Mesenchymal stem cell (in vitro differentiated cells and primary cell): ENCODE results near the gene GNG13.

Source experiments
- DNase-seq: peaks from one replicate; pipeline ENCODE4 v3.0.0-alpha.2; 2013
- H2AFZ ChIP-seq: one replicate; pipeline ENCODE4 v1.6.1; 2013; ENCODE audit warnings: low read depth, mild to moderate bottlenecking, control low read depth, inconsistent platforms, low read length, moderate library complexity
- H2AK5ac ChIP-seq: 2 replicates; pipeline ENCODE4 v1.6.1; 2013; ENCODE audit warnings: low read length, moderate library complexity, mild to moderate bottlenecking, inconsistent platforms; ENCODE audit not compliant: severe bottlenecking
- H2BK120ac ChIP-seq: one replicate; pipeline ENCODE4 v1.6.1; 2013; ENCODE audit warnings: low read depth, mild to moderate bottlenecking, inconsistent platforms, low read length, moderate library complexity
- H2BK12ac ChIP-seq, 2 experiments: one replicate each; pipeline ENCODE4 v1.6.1; 2013; ENCODE audit warnings: inconsistent platforms in 2 of 2, low read length in 2 of 2, mild to moderate bottlenecking in 2 of 2, moderate library complexity in 2 of 2, control low read depth in 1 of 2
- H2BK15ac ChIP-seq: one replicate; pipeline ENCODE4 v1.6.1; 2013; ENCODE audit warnings: mild to moderate bottlenecking, low read depth, inconsistent platforms; ENCODE audit not compliant: poor library complexity, severe bottlenecking
- H2BK5ac ChIP-seq: 2 replicates; pipeline ENCODE4 v1.6.1; 2013; ENCODE audit warnings: low read depth, mild to moderate bottlenecking, low read length, control low read depth, inconsistent platforms; ENCODE audit not compliant: poor library complexity, severe bottlenecking
- H3K14ac ChIP-seq, 2 experiments: one replicate each; pipeline ENCODE4 v1.6.1; 2013; ENCODE audit warnings: inconsistent platforms in 2 of 2, low read length in 2 of 2, control low read depth in 1 of 2, mild to moderate bottlenecking in 1 of 2, moderate library complexity in 1 of 2
- H3K18ac ChIP-seq, 2 experiments: one replicate each; pipeline ENCODE4 v1.6.1; 2013; ENCODE audit warnings: inconsistent platforms in 2 of 2, low read length in 2 of 2, control low read depth in 1 of 2, low read depth in 1 of 2, mild to moderate bottlenecking in 1 of 2
- H3K23ac ChIP-seq, 2 experiments: one replicate each; pipeline ENCODE4 v1.6.1; 2013; ENCODE audit warnings: inconsistent platforms in 2 of 2, low read length in 2 of 2, mild to moderate bottlenecking in 2 of 2, moderate library complexity in 2 of 2, control low read depth in 1 of 2
- H3K27ac ChIP-seq: 2 replicates; pipeline ENCODE4 v1.5.1; 2013; ENCODE audit warnings: mild to moderate bottlenecking, moderate library complexity, low read length, control low read depth, inconsistent platforms; ENCODE audit not compliant: poor library complexity, severe bottlenecking
- H3K27me3 ChIP-seq, 2 experiments: 2 replicates each; pipeline versions ENCODE4 v1.6.1 to v1.7.0; 2013; ENCODE audit warnings: low read length in 2 of 2, mild to moderate bottlenecking in 2 of 2, moderate library complexity in 2 of 2, control low read depth in 1 of 2, inconsistent platforms in 1 of 2; ENCODE audit not compliant: control insufficient read depth in 1 of 2, insufficient read depth in 1 of 2
- H3K36me3 ChIP-seq, 2 experiments: 2 replicates each; pipeline versions ENCODE4 v1.6.1 to v1.7.0; 2013; ENCODE audit warnings: low read length in 2 of 2, control low read depth in 1 of 2, inconsistent platforms in 1 of 2, low read depth in 1 of 2, mild to moderate bottlenecking in 1 of 2; ENCODE audit not compliant: insufficient read depth in 2 of 2, control insufficient read depth in 1 of 2
- H3K4ac ChIP-seq, 2 experiments: one replicate each; pipeline ENCODE4 v1.6.1; 2013; ENCODE audit warnings: inconsistent platforms in 2 of 2, low read length in 2 of 2, mild to moderate bottlenecking in 2 of 2, moderate library complexity in 2 of 2, control low read depth in 1 of 2, low read depth in 1 of 2
- H3K4me1 ChIP-seq: 2 replicates; pipeline ENCODE4 v1.6.1; 2013; ENCODE audit warnings: low read depth, low read length, control low read depth; ENCODE audit not compliant: control insufficient read depth, insufficient read depth
- H3K4me2 ChIP-seq: 2 replicates; pipeline ENCODE4 v1.6.1; 2013; ENCODE audit warnings: low read length, mild to moderate bottlenecking, inconsistent platforms; ENCODE audit not compliant: poor library complexity, severe bottlenecking
- H3K4me3 ChIP-seq, 2 experiments: 2 replicates each; pipeline versions ENCODE4 v1.5.1 to v1.7.0; 2013; ENCODE audit warnings: low read length in 2 of 2, mild to moderate bottlenecking in 2 of 2, control low read depth in 1 of 2, low read depth in 1 of 2; ENCODE audit not compliant: insufficient read depth in 1 of 2
- H3K79me1 ChIP-seq: replicated peaks from 2 replicates; pipeline ENCODE4 v1.6.1; 2013; ENCODE audit warnings: mild to moderate bottlenecking, control low read depth, low read length, inconsistent platforms; ENCODE audit not compliant: poor library complexity, severe bottlenecking
- H3K9ac ChIP-seq: 2 replicates; pipeline ENCODE4 v1.7.0; 2013; ENCODE audit warnings: mild to moderate bottlenecking, low read length, moderate library complexity
- H3K9me3 ChIP-seq: 2 replicates; pipeline ENCODE4 v1.7.0; 2013; ENCODE audit warnings: mild to moderate bottlenecking, low read length; ENCODE audit not compliant: control insufficient read depth
- H4K8ac ChIP-seq: one replicate; pipeline ENCODE4 v1.6.1; 2013; ENCODE audit warnings: inconsistent platforms, mild to moderate bottlenecking, low read length, moderate library complexity
- H4K91ac ChIP-seq: one replicate; pipeline ENCODE4 v1.6.1; 2013; ENCODE audit warnings: mild to moderate bottlenecking, low read length, inconsistent platforms
- WGBS: methylation state at CpG from one replicate; pipeline ENCODE4 v1.1.7; 2013; ENCODE audit warnings: mixed read lengths; 5-methylcytosine and 5-hydroxymethylcytosine counted together

GNG13 gene

DNA sequence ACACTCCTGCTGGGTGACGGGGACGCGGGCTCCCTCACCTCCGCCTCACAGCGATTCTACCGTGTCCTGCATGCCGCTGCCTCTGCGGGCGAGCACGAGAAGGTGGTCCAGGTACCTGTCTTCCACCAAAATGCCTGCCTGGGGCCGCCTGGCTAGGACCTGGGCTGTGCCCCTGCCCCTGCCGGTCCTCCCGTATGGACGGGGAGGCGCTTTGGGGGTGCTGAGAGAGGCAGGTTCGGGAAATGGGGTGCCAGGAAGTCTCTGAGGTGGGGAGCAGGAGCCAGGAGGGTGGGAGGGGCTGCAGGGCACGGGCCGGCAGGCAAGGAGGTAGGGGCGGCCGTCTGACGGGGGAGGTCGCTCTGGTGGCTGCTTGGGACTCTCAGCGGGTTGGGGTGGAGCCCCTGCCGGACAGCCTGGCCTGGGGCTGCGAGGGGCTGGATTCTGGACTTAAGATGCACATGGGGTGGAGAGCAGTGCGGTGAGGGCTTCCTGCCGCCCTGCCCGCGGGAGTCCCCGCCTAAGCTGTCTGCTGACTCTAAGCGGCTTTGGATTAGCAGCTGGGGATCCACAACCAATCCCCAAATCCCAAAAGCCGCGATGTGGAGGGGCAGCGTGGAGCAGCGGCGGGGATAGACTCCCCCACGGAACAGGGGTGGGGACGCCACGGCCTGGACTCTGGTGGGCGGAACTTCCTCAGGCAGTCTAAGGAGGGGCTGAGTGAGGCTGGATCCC is 6.3 kb downstream of the GNG13 start:
- Histone ChIP-seq H4K91ac (no peak overlapping the region), H3K23ac (no peak overlapping the region)
- WGBS = 92% methylated on average over 40 of the region's 40 CpGs

GRCh38 chr16:793414-793813 is 7.1 kb downstream of the GNG13 start:
- no peak overlapping the region for H2AFZ ChIP-seq
- H2BK12ac ChIP-seq = no peak overlapping the region
- no peak overlapping the region for H2BK15ac ChIP-seq
- no peak overlapping the region for H3K23ac ChIP-seq
- H4K91ac ChIP-seq = no peak overlapping the region
- 91% methylated on average over 8 of the region's 8 CpGs for WGBS
- H3K4me3 ChIP-seq = no peak overlapping the region
- H2BK5ac ChIP-seq = no peak overlapping the region
- no peak overlapping the region for H3K4me2 ChIP-seq
- H3K18ac ChIP-seq = no peak overlapping the region
- no peak for DNase-seq
- H3K9me3 ChIP-seq = no peaks in the 10 kb centered on the region
- no peak overlapping the region for H3K9ac ChIP-seq
- H3K4me1 ChIP-seq = peaks cover 12% of the 10 kb centered on the region
- peaks cover 30% of the 10 kb centered on the region for H3K79me1 ChIP-seq
- H2AK5ac ChIP-seq = no peak overlapping the region
- H3K27ac ChIP-seq = no peak overlapping the region
- peaks cover 0 to 85% of the 10 kb centered on the region in 2 experiments for H3K36me3 ChIP-seq
- no peak overlapping the region for H3K14ac ChIP-seq
- H2BK120ac ChIP-seq = no peak overlapping the region
- no peak overlapping the region for H3K4ac ChIP-seq
- no peak overlapping the region for H4K8ac ChIP-seq
- H3K27me3 ChIP-seq = no peaks in the 10 kb centered on the region

More for the DNA sequence above, 6.3 kb downstream of the GNG13 start:
- Histone ChIP-seq H3K18ac (no peak overlapping the region), H3K4ac (no peak overlapping the region), H4K8ac (no peak overlapping the region), H3K4me2 (no peak overlapping the region), H2BK15ac (no peak overlapping the region), H3K27me3 (peaks cover 4 to 6% of the 10 kb centered on the region in 2 experiments), H3K9me3 (no peaks in the 10 kb centered on the region), H2BK120ac (no peak overlapping the region), H3K79me1 (peaks cover 23% of the 10 kb centered on the region), H3K9ac (no peak overlapping the region), H3K4me3 (no peak overlapping the region), H2AK5ac (no peak overlapping the region), H3K27ac (no peak overlapping the region), H3K14ac (no peak overlapping the region), H3K4me1 (peaks cover 7% of the 10 kb centered on the region), H2AFZ (no peak overlapping the region), H2BK5ac (no peak overlapping the region), H3K36me3 (peaks cover 0 to 84% of the 10 kb centered on the region in 2 experiments), H2BK12ac (no peak overlapping the region)
- DNase-seq = no peak

DNA sequence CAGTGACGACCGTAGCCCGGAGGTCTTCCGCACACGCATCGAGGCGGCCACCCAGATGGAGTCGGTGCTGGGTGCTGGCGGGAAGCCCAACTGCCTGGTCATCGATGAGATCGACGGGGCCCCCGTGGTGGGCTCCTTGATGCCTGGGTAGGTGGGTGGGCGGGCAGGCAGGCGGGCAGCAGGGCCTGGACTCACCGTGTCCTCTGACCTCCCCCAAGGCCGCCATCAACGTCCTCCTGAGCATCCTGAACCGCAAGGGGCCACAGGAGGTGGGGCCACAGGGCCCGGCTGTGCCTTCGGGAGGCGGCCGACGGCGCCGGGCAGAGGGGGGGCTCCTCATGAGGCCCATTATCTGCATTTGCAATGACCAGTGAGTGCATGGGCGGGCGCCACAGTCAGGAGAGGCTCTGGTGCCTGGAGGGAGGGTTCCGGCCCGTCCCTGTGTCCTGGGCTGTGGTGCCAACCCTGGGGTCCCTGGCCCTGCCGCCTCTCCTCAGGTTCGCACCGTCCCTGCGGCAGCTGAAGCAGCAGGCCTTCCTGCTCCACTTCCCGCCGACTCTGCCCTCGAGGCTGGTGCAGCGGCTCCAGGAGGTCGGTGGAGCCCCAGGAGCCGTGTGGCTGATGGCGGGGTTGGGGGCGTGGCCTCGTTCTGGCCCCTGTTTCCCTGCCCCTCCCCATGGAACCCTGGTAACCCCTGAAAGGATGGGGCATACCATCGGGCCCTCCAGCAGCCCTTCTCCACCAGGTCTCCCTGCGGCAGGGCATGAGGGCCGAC is 8.1 kb downstream of the GNG13 start:
- peaks cover 31% of the 10 kb centered on the region for H3K79me1 ChIP-seq
- H3K9ac ChIP-seq = no peak overlapping the region
- no peak overlapping the region for H2BK15ac ChIP-seq
- 95% methylated on average over 46 of the region's 46 CpGs for WGBS
- H3K36me3 ChIP-seq = peaks cover 0 to 82% of the 10 kb centered on the region in 2 experiments
- H3K4me3 ChIP-seq = no peak overlapping the region
- H2AFZ ChIP-seq = no peak overlapping the region
- H3K4ac ChIP-seq = no peak overlapping the region
- H2BK12ac ChIP-seq = no peak overlapping the region
- no peak overlapping the region for H4K91ac ChIP-seq
- peaks cover 15% of the 10 kb centered on the region for H3K4me1 ChIP-seq
- no peak overlapping the region for H3K14ac ChIP-seq
- H3K4me2 ChIP-seq = no peak overlapping the region
- no peaks in the 10 kb centered on the region for H3K27me3 ChIP-seq
- DNase-seq = no peak
- no peak overlapping the region for H2BK120ac ChIP-seq
- no peak overlapping the region for H3K23ac ChIP-seq
- no peak overlapping the region for H3K18ac ChIP-seq
- H4K8ac ChIP-seq = no peak overlapping the region
- H3K9me3 ChIP-seq = no peaks in the 10 kb centered on the region
- no peak overlapping the region for H3K27ac ChIP-seq
- no peak overlapping the region for H2AK5ac ChIP-seq
- H2BK5ac ChIP-seq = no peak overlapping the region

DNA sequence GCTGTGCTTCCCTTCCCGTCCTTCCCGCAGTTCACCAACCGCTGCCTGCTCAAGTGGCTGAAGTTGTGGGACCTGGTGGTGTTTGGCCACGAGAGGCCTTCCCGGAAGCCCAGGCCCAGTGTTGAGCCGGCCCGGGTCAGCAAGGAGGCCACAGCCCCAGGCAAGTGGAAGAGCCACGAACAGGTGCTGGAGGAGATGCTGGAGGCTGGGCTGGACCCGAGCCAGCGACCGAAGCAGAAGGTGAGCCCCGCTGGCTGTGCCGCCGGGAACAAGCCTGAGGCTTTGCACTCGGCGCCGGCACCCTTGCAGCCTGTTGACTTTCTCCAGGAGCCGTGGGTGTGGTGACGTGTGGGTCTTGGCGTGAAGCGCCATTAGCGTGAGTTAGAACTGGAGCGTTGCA is 9.4 kb downstream of the GNG13 start:
- Histone ChIP-seq H4K8ac (no peak overlapping the region), H3K23ac (no peak overlapping the region), H3K79me1 (peaks cover 34% of the 10 kb centered on the region), H3K4me2 (no peak overlapping the region), H3K9me3 (no peaks in the 10 kb centered on the region), H3K4ac (no peak overlapping the region), H3K27me3 (no peaks in the 10 kb centered on the region), H2BK5ac (no peak overlapping the region), H3K18ac (no peak overlapping the region), H2BK12ac (no peak overlapping the region), H3K4me3 (no peak overlapping the region), H4K91ac (no peak overlapping the region), H3K4me1 (peaks cover 24% of the 10 kb centered on the region), H2BK15ac (no peak overlapping the region), H3K36me3 (peaks cover 6 to 82% of the 10 kb centered on the region in 2 experiments), H3K27ac (no peak overlapping the region), H3K14ac (no peak overlapping the region), H2AFZ (no peak overlapping the region), H2AK5ac (no peak overlapping the region), H3K9ac (no peak overlapping the region), H2BK120ac (no peak overlapping the region)
- DNase-seq = no peak
- 97% methylated on average over 23 of the region's 23 CpGs for WGBS
